Nephron (organoid): ENCODE measurements around the gene RTP2.

Source experiments
- H3K27ac Mint-ChIP-seq, 3 experiments: 2 replicates each; pipeline ENCODE4 v1.8.0; 2020; ENCODE audit warnings: mixed read lengths in 3 of 3, mild to moderate bottlenecking in 2 of 3, moderate library complexity in 1 of 3
- H3K27me3 Mint-ChIP-seq: 2 replicates; pipeline ENCODE4 v1.8.0; 2021; ENCODE audit warnings: low read depth, mild to moderate bottlenecking, moderate library complexity, mixed read lengths
- H3K36me3 Mint-ChIP-seq: 2 replicates; pipeline ENCODE4 v1.8.0; 2020; ENCODE audit warnings: low read depth, mixed read lengths
- H3K4me1 Mint-ChIP-seq: 2 replicates; pipeline ENCODE4 v1.8.0; 2020; ENCODE audit warnings: mixed read lengths
- H3K4me3 Mint-ChIP-seq, 3 experiments: 2 replicates each; pipeline ENCODE4 v1.8.0; 2020; ENCODE audit warnings: mild to moderate bottlenecking in 3 of 3, mixed read lengths in 3 of 3, moderate library complexity in 2 of 3
- H3K9me3 Mint-ChIP-seq: 2 replicates; pipeline ENCODE4 v1.8.0; 2020; ENCODE audit warnings: mixed read lengths
- TF ChIP-seq, protein P1 (sequence below), 3 experiments: fragments of 200-600 bp; sonication (generic); IDR thresholded peaks; one replicate each; pipeline ENCODE4 v1.5.0; 2021; ENCODE audit warnings: antibody characterized with exemption in 3 of 3; ENCODE audit not compliant: unreplicated experiment in 3 of 3

The RTP2 gene

DNA sequence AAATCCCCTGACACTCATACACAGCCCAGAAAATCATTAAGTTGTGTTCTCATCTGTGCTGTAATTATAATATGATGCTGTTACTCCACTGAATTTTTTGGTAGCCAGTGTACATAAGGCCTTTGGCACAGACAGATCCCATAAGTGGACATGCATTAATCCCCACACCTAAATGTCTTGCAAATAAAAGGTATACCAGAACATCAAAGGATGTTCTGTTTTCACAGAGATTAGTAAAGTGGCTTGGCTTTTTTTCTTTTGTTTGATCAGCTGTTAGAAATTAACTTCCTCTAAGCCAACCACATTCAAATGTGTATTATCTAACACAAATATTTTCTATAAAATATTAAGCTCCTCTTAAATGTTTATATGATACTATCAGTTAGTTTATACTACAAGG is 34.8 kb downstream of the RTP2 start:
- Mint-ChIP-seq H3K36me3 (no peaks in the 10 kb centered on the region), H3K4me3 (no peak overlapping the region), H3K4me1 (peaks cover 6% of the 10 kb centered on the region), H3K27me3 (peaks cover 50% of the 10 kb centered on the region), H3K9me3 (no peaks in the 10 kb centered on the region), H3K27ac (no peak overlapping the region)
- TF ChIP-seq, protein P1, sequence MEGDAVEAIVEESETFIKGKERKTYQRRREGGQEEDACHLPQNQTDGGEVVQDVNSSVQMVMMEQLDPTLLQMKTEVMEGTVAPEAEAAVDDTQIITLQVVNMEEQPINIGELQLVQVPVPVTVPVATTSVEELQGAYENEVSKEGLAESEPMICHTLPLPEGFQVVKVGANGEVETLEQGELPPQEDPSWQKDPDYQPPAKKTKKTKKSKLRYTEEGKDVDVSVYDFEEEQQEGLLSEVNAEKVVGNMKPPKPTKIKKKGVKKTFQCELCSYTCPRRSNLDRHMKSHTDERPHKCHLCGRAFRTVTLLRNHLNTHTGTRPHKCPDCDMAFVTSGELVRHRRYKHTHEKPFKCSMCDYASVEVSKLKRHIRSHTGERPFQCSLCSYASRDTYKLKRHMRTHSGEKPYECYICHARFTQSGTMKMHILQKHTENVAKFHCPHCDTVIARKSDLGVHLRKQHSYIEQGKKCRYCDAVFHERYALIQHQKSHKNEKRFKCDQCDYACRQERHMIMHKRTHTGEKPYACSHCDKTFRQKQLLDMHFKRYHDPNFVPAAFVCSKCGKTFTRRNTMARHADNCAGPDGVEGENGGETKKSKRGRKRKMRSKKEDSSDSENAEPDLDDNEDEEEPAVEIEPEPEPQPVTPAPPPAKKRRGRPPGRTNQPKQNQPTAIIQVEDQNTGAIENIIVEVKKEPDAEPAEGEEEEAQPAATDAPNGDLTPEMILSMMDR (IDR thresholded peaks at IDR 0.05; ENCODE audit: unreplicated experiment in 3 of 3) = no peak

DNA sequence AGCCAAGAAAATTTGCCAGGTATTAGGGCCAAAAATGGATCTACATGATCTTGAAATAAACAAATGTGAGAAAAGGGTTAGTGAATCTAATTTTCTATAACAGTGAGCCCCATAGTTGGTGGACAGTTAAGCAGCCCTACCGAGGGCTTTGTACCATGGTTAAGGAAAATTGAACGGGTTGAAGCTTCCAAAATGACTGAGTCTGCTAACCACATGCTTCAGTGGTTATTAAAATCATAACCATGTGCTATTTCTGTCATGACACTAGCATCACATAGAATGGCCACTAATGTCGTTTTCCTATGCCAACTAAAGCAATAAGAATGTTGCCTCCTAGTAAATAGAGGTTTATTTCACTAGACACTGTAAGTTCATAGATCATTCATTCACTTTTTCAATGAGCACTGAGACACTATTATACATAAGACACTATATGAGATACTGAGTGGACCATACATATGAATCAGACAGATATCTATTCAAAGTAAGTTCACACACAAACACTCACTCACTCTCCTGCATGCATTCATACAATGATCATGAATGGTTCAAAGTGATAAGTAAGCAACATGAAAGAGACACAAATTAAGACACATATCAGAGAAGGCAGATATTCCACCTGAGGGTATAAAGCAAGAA is 36.5 kb downstream of the RTP2 start:
- Mint-ChIP-seq H3K27ac (no peak overlapping the region), H3K4me3 (no peak overlapping the region), H3K9me3 (no peaks in the 10 kb centered on the region), H3K27me3 (peaks cover 36% of the 10 kb centered on the region), H3K4me1 (peaks cover 6% of the 10 kb centered on the region), H3K36me3 (no peaks in the 10 kb centered on the region)
- TF ChIP-seq, protein P1 (IDR thresholded peaks at IDR 0.05; ENCODE audit: unreplicated experiment in 3 of 3) = no peak

DNA sequence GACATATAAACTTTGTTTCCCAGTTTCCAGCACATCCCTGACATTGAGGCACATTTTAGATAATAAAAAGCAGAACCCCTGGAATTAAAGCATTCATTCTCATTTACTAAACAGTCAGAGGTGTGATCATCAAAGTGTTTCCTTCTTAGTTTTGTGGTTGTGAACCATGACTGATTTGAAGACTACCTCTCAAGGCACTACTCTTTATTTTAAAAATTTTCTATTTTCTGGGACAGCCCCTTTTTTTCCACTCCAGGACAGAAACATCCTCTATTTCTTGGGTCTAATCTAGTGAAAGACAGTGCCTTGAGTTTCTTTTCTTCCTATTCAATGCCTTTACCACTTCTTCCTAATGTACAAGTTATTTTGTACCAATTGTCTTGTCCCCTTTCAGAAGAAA is 37.3 kb downstream of the RTP2 start:
- TF ChIP-seq, protein P1 (IDR thresholded peaks at IDR 0.05; ENCODE audit: unreplicated experiment in 3 of 3) = no peak
- no peaks in the 10 kb centered on the region for H3K9me3 Mint-ChIP-seq
- no peaks in the 10 kb centered on the region for H3K36me3 Mint-ChIP-seq
- no peak overlapping the region for H3K27ac Mint-ChIP-seq
- peaks cover 32% of the 10 kb centered on the region for H3K27me3 Mint-ChIP-seq
- peaks cover 6% of the 10 kb centered on the region for H3K4me1 Mint-ChIP-seq
- H3K4me3 Mint-ChIP-seq = no peak overlapping the region

DNA sequence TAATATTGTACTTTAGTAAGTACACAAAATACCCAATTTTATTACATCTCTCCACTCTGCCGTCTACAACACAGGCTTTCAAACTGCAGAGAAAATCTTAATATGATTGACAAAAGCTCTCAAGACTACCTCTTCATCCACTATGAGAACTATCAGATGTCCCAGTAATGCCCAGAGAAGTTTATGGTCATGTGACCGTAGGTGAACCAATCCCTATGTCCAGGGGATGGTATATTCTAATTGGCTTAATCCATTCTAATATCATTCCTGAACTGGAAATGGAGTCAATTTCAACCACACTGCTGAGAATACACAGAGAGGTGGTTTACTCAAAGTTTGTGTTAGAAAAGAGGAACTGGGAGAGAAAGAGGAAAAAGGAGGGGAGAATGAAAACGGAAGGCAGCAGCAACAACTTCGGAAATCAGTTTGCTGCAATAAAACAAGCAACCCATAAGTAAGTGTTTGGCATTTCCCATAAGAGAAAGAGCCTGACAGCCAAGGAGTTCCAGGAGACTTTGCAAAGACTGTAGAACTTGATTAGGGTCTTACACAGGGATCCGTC is 39.4 kb downstream of the RTP2 start:
- TF ChIP-seq, protein P1 (IDR thresholded peaks at IDR 0.05; ENCODE audit: unreplicated experiment in 3 of 3) = no peak
- Mint-ChIP-seq H3K36me3 (no peaks in the 10 kb centered on the region), H3K27me3 (peaks cover 15% of the 10 kb centered on the region), H3K27ac (no peak overlapping the region), H3K9me3 (no peaks in the 10 kb centered on the region), H3K4me3 (no peak overlapping the region), H3K4me1 (no peaks in the 10 kb centered on the region)

DNA sequence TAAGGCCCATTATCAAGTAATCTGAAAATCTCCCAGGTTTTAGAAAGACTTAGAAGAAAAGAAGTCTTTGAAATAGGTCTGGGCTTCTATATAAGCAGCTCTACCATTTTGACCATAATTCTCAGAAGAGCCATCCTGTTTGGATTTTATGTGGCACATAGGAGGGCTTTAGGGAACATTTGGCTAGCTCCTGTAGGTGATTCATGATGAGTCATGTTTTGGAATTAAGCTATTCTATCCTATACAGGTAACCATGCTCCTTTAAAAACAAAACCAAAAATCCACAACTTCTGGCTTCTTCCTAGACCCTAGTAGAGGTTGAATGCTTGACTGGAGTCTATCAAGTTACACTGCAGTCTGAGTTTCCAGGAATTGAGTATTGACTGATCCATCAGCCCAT is 41.1 kb downstream of the RTP2 start:
- H3K36me3 Mint-ChIP-seq = no peaks in the 10 kb centered on the region
- no peak overlapping the region for H3K4me3 Mint-ChIP-seq
- H3K9me3 Mint-ChIP-seq = no peaks in the 10 kb centered on the region

More for the DNA sequence above, 41.1 kb downstream of the RTP2 start:
- H3K27ac Mint-ChIP-seq = no peak overlapping the region
- H3K27me3 Mint-ChIP-seq = peaks cover 15% of the 10 kb centered on the region
- TF ChIP-seq, protein P1 (IDR thresholded peaks at IDR 0.05; ENCODE audit: unreplicated experiment in 3 of 3) = no peak
- no peaks in the 10 kb centered on the region for H3K4me1 Mint-ChIP-seq
